22Rv1 (cell line): ENCODE measurements around the gene OR52M1.

Experiments
- H3K27ac ChIP-seq: fragments of 450-650 bp; 2 replicates; pipeline ENCODE4 v1.5.1; 2017
- ZFX ChIP-seq: fragments of 450-650 bp; IDR thresholded peaks from 2 replicates; pipeline ENCODE4 v1.6.1; 2017; ENCODE audit warnings: antibody characterized with exemption, borderline replicate concordance
- TF ChIP-seq, protein P1 (sequence below): fragments of 450-650 bp; IDR thresholded peaks from 2 replicates; pipeline ENCODE4 v1.5.1; 2017; ENCODE audit warnings: mild to moderate bottlenecking

OR52M1 gene

DNA sequence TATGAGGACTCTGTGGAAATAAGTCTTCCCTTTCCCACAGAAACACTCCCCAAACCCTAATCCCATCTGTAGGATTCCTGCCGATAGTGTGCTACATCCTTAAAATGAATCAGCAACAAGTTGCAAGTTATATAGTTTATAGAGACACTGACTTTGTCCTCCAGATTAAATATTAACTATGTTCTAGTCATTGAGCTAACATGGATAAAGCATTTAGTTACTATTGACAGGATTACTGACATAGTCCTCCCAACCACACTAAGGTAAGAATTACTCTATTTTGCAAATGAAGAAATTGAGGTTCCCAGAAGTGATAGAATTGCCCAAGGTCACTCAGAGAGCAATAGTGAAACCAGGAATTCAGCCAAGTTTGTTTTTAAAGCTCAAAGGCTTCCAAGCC is 1.9 kb downstream of the OR52M1 start:
- no peak for TF ChIP-seq ZFX
- H3K27ac ChIP-seq: peak overlapping the region; percentile 20

GRCh38 chr11:4547416-4547815 is 2.4 kb downstream of the OR52M1 start:
- H3K27ac ChIP-seq: peak overlapping the region; percentile 20
- TF ChIP-seq, protein P1, sequence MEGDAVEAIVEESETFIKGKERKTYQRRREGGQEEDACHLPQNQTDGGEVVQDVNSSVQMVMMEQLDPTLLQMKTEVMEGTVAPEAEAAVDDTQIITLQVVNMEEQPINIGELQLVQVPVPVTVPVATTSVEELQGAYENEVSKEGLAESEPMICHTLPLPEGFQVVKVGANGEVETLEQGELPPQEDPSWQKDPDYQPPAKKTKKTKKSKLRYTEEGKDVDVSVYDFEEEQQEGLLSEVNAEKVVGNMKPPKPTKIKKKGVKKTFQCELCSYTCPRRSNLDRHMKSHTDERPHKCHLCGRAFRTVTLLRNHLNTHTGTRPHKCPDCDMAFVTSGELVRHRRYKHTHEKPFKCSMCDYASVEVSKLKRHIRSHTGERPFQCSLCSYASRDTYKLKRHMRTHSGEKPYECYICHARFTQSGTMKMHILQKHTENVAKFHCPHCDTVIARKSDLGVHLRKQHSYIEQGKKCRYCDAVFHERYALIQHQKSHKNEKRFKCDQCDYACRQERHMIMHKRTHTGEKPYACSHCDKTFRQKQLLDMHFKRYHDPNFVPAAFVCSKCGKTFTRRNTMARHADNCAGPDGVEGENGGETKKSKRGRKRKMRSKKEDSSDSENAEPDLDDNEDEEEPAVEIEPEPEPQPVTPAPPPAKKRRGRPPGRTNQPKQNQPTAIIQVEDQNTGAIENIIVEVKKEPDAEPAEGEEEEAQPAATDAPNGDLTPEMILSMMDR: no peak
- no peak for TF ChIP-seq ZFX

DNA sequence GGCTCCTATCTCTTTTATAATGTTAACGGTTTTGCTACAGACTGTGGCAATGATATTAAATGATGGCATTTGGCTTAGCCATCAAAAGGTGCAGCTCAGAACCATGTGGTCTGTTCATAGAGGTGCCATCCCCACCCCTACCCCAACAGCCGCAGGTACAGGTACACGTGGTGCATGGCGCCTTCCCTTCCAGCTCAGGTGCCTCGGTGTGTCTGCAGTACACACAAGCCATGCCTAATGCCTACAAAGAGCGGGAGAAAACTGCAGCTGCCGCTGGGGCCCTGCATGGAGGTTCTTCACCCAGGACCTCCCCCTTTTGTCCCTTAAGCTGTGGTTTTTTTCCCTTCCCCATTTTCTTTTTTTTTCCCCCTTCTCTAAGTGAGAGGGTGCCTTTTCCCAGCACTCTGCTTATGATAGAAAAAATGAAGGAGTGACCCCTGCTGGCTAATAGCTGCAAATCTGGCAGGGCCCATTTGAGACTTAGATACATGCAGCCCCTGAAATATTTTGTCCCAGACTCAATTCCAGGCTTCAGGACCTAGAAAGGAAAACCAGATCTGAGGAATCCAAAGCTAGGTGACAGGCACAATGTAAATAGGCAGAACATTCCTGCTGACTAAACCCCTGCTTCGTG is 6.5 kb downstream of the OR52M1 start:
- no peak for TF ChIP-seq ZFX
- TF ChIP-seq, protein P1: peak; percentile 49
- H3K27ac ChIP-seq: no peak overlapping the region

DNA sequence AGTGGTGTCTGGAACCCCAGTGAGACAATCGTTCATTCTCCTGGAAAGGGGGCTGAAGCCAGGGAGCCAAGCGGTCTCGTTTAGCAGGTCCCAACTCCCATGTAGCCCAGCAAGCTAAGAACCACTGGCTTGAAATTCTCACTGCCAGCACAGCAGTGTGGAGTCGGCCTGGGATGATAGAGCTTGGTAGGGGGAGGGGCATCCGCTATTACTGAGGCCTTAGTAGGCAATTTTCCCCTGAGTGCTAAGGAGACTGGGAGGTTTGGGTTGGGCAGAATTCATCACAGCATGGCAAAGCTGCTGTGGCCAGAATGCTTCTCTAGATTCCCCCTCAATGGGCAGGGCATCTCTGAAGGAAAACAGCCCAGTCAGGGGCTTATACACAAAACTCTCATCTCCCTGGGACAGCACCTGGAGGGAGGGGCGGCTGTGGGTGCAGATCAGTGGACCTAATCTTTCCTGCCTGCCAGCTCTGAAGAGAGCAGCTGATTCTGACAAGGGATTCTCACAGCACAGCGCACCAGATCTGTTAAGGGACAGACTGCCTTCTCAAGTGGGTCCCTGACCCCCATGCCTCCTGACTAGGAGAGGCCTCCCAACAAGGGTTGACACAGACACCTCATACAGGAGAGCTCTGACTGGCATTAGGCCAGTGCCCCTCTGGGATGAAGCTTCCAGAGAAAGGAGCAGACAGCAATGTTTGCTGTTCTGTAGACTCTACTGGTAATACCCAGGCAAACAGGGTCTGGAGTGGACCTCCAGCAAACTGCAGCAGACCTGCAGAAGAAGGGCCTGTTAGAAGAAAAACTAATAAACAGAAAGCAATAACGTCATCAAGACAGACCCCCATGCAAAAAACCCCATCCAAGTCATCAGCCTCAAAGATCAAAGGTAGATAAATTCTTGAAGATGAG is 14.8 kb downstream of the OR52M1 start:
- H3K27ac ChIP-seq: no peak overlapping the region
- no peak for TF ChIP-seq ZFX
- TF ChIP-seq, protein P1: no peak

- H3K27ac ChIP-seq: no peak overlapping the region
- no peak for TF ChIP-seq ZFX
- TF ChIP-seq, protein P1: no peak
Observed at GRCh38 chr11:4560467-4560866, 15.5 kb downstream of the OR52M1 start.

- TF ChIP-seq, protein P1: no peak
- TF ChIP-seq ZFX: no peak
Observed at GRCh38 chr11:4565371-4565770, 20.4 kb downstream of the OR52M1 start.

DNA sequence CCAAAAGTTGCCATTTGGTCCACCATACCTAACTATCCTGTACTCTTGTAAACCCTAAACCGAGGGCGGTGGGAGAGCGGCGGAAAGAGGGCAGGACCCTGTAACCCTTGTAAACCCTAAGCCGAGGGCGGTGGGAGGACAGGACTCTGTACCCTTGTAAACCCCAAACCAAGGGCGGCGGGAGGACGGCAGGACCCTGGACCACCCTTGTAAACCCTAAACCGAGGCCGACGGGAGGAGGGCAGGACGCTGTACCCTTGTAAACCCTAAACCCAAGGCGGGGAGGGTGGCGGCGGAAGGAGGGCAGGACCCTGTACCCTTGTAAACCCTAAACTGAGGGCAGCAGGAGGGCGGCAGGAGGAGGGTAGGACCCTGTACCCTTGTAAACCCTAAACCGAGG is 24.1 kb downstream of the OR52M1 start:
- H3K27ac ChIP-seq: no peak overlapping the region
- TF ChIP-seq, protein P1: no peak
- no peak for TF ChIP-seq ZFX

More at GRCh38 chr11:4565371-4565770, 20.4 kb downstream of the OR52M1 start:
- H3K27ac ChIP-seq: no peak overlapping the region
